ENCODE data around the gene GP1BA.

- no peak for TF ChIP-seq POLR2A (IDR thresholded peaks at IDR 0.05)
- TF ChIP-seq, protein P1, sequence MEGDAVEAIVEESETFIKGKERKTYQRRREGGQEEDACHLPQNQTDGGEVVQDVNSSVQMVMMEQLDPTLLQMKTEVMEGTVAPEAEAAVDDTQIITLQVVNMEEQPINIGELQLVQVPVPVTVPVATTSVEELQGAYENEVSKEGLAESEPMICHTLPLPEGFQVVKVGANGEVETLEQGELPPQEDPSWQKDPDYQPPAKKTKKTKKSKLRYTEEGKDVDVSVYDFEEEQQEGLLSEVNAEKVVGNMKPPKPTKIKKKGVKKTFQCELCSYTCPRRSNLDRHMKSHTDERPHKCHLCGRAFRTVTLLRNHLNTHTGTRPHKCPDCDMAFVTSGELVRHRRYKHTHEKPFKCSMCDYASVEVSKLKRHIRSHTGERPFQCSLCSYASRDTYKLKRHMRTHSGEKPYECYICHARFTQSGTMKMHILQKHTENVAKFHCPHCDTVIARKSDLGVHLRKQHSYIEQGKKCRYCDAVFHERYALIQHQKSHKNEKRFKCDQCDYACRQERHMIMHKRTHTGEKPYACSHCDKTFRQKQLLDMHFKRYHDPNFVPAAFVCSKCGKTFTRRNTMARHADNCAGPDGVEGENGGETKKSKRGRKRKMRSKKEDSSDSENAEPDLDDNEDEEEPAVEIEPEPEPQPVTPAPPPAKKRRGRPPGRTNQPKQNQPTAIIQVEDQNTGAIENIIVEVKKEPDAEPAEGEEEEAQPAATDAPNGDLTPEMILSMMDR (IDR thresholded peaks at IDR 0.05 in 4 of 5, conservative IDR thresholded peaks at IDR 0.05 in 1 of 5) = no peak
These were observed 39.4 kb upstream of the GP1BA start for GRCh38 chr17:4892499-4893221.
